Lower lobe of right lung (tissue), 2 donors: ENCODE data around the gene NTM. TPM values are rescaled to one million over a fixed set of nuclear protein-coding genes. Genes with fewer than 3 reads are reported as not detected.
A peak's percentile ranks its signal among the peaks of the same experiment; 100 is the strongest.

Experiments used
- ATAC-seq, 2 donors: fragments of 200-7000 bp; cut with Tn5 transposase; one replicate each; pipeline ENCODE4 v1.9.1; 2020 to 2022; ENCODE audit warnings: mild to moderate bottlenecking in 2 of 2, moderate library complexity in 2 of 2
- DNase-seq: peaks from one replicate; pipeline ENCODE4 v3.0.0-alpha.2; 2020
- H3K27ac ChIP-seq: fragments of 200-600 bp; one replicate; pipeline ENCODE4 v1.8.0; 2022
- H3K27me3 ChIP-seq: fragments of 200-600 bp; one replicate; pipeline ENCODE4 v1.8.0; 2022; ENCODE audit warnings: low read depth
- H3K36me3 ChIP-seq: fragments of 200-600 bp; one replicate; pipeline ENCODE4 v1.8.0; 2022; ENCODE audit warnings: mild to moderate bottlenecking
- H3K4me1 ChIP-seq: fragments of 200-600 bp; one replicate; pipeline ENCODE4 v1.8.0; 2022
- H3K4me3 ChIP-seq: fragments of 200-600 bp; one replicate; pipeline ENCODE4 v1.8.0; 2022; ENCODE audit warnings: mild to moderate bottlenecking
- H3K9me3 ChIP-seq: fragments of 200-600 bp; one replicate; pipeline ENCODE4 v1.8.0; 2022
- CTCF ChIP-seq: fragments of 200-600 bp; IDR thresholded peaks from one replicate; pipeline ENCODE4 v1.8.0; 2022; ENCODE audit warnings: antibody characterized with exemption, mild to moderate bottlenecking
- intact Hi-C: fragments of 100-400 bp; cut with DNase I; formaldehyde crosslinking; loops from one replicate; pipeline ENCODE4 v1.11.0; 2022
- total RNA-seq: library from RNA; stranded (reverse); fragmentation: NEBNext Ultra II Directional; extraction: Animal tissue kit (Norgen Biotek cat#: 25700); gene quantifications from one replicate; pipeline ENCODE4 v1.2.1, GENCODE V29; 2021
- donor health status: DM: no; HTN: yes; CAD: no; lungs with severe emphysema.

The NTM gene
- total RNA-seq, 1 donor from 2014 or later: 2.3 TPM

GRCh38 chr11:132311703-132312102, 941.3 kb downstream of the NTM start:
- TF ChIP-seq CTCF: no peak
- no peaks in the 10 kb centered on the region for H3K9me3 ChIP-seq
- no peak overlapping the region for H3K4me3 ChIP-seq
- no peaks in the 10 kb centered on the region for H3K27me3 ChIP-seq
- H3K36me3 ChIP-seq: no peaks in the 10 kb centered on the region
- H3K27ac ChIP-seq: no peak overlapping the region
- no peaks in the 10 kb centered on the region for H3K4me1 ChIP-seq
- no peak for DNase-seq
- no peak for ATAC-seq
- intact Hi-C loops: no loop called here

- no peaks in the 10 kb centered on the region for H3K9me3 ChIP-seq
- H3K4me3 ChIP-seq: no peak overlapping the region
- TF ChIP-seq CTCF: no peak
- H3K27ac ChIP-seq: no peak overlapping the region
- H3K27me3 ChIP-seq: no peaks in the 10 kb centered on the region
- no peaks in the 10 kb centered on the region for H3K36me3 ChIP-seq
- DNase-seq (no peak), ATAC-seq (peak in 1 of 2 donors; percentile 7)
- intact Hi-C loops: no loop called here
- H3K4me1 ChIP-seq: no peaks in the 10 kb centered on the region
Observed at GRCh38 chr11:132312161-132312560, 941.7 kb downstream of the NTM start.

GRCh38 chr11:132312701-132313111, 942.3 kb downstream of the NTM start:
- no peak overlapping the region for H3K27ac ChIP-seq
- H3K4me1 ChIP-seq: no peaks in the 10 kb centered on the region
- intact Hi-C loops: no loop called here
- H3K27me3 ChIP-seq: no peaks in the 10 kb centered on the region
- no peaks in the 10 kb centered on the region for H3K36me3 ChIP-seq
- no peak overlapping the region for H3K4me3 ChIP-seq
- H3K9me3 ChIP-seq: no peaks in the 10 kb centered on the region
- DNase-seq: no peak
- TF ChIP-seq CTCF: peak; percentile 37
- ATAC-seq: peak in 1 of 2 donors; percentile 36

GRCh38 chr11:132314911-132315455, 944.6 kb downstream of the NTM start:
- no peak for DNase-seq
- intact Hi-C loops: no loop called here
- Histone ChIP-seq H3K27ac (no peak overlapping the region), H3K36me3 (no peaks in the 10 kb centered on the region), H3K27me3 (no peaks in the 10 kb centered on the region), H3K9me3 (no peaks in the 10 kb centered on the region), H3K4me1 (no peaks in the 10 kb centered on the region), H3K4me3 (no peak overlapping the region)
- no peak for TF ChIP-seq CTCF
- no peak for ATAC-seq

- no peak for TF ChIP-seq CTCF
- H3K4me3 ChIP-seq: no peak overlapping the region
- no peaks in the 10 kb centered on the region for H3K9me3 ChIP-seq
- ATAC-seq: no peak
- H3K27ac ChIP-seq: no peak overlapping the region
- DNase-seq: no peak
- no peaks in the 10 kb centered on the region for H3K36me3 ChIP-seq
- intact Hi-C loops: no loop called here
- no peaks in the 10 kb centered on the region for H3K4me1 ChIP-seq
- H3K27me3 ChIP-seq: no peaks in the 10 kb centered on the region
Observed at GRCh38 chr11:132315696-132316095, 945.3 kb downstream of the NTM start.
